A673 (cell line): ENCODE data around the gene IARS2. TPM values are rescaled to one million over a fixed set of nuclear protein-coding genes. Genes with fewer than 3 reads are reported as not detected.
"Not testable (repeated sequence)": the region's sequence is repeated elsewhere in the genome, so short reads cannot be mapped to it uniquely, and the experiment has no call there.

ENCODE experiments used
- BruUV-seq: library from RNA; stranded (reverse); fragments of 400-500 nt; replicated peaks from 2 replicates; lab custom pipeline; 2021; lab: Mats Ljungman, UMichigan
- CTCF ChIA-PET: fragments of 300-600 bp; sonication (Branson Sonifier 250); formaldehyde crosslinking; loops from one replicate; lab custom pipeline; 2022; ENCODE audit warnings: antibody characterized with exemption; lab: Charles Lee
- POLR2A ChIA-PET: fragments of 300-600 bp; sonication (Branson Sonifier 250); formaldehyde crosslinking; loops from one replicate; lab custom pipeline; 2022; ENCODE audit warnings: antibody characterized with exemption; ENCODE audit not compliant: low non-redundant PET; lab: Charles Lee
- DNase-seq: peaks from one replicate; pipeline ENCODE4 v3.0.0-alpha.2; 2015; ENCODE audit warnings: low spot score
- H3K27ac ChIP-seq: fragments of 200-600 bp; sonication (generic); 2 replicates; pipeline ENCODE4 v1.5.1; 2016; ENCODE audit warnings: mixed run types, low read depth, mild to moderate bottlenecking, mixed read lengths, antibody characterized with exemption, low read length; ENCODE audit not compliant: poor library complexity, severe bottlenecking
- H3K27me3 ChIP-seq: fragments of 200-600 bp; sonication (generic); replicated peaks from 2 replicates; pipeline ENCODE4 v1.6.1; 2017; ENCODE audit warnings: mixed run types, low read depth, mild to moderate bottlenecking, mixed read lengths, antibody characterized with exemption, low read length; ENCODE audit not compliant: insufficient read depth, poor library complexity
- H3K36me3 ChIP-seq: fragments of 200-600 bp; sonication (generic); 2 replicates; pipeline ENCODE4 v1.6.1; 2016; ENCODE audit warnings: mixed run types, mild to moderate bottlenecking, mixed read lengths, antibody characterized with exemption, low read length; ENCODE audit not compliant: insufficient read depth, poor library complexity, severe bottlenecking
- H3K4me1 ChIP-seq: fragments of 200-600 bp; sonication (generic); 2 replicates; pipeline ENCODE4 v1.6.1; 2017; ENCODE audit warnings: mixed run types, mild to moderate bottlenecking, mixed read lengths, antibody characterized with exemption, low read length; ENCODE audit not compliant: insufficient read depth, poor library complexity, severe bottlenecking
- H3K4me3 ChIP-seq: fragments of 200-600 bp; sonication (generic); 2 replicates; pipeline ENCODE4 v1.5.1; 2016; ENCODE audit warnings: low read depth, mixed run types, mild to moderate bottlenecking, mixed read lengths, low read length; ENCODE audit not compliant: poor library complexity, severe bottlenecking
- H3K9me3 ChIP-seq: fragments of 200-600 bp; sonication (generic); 2 replicates; pipeline ENCODE4 v1.6.1; 2016; ENCODE audit warnings: mixed run types, low read depth, mild to moderate bottlenecking, mixed read lengths, antibody characterized with exemption, low read length; ENCODE audit not compliant: poor library complexity, severe bottlenecking
- CTCF ChIP-seq: fragments of 300-800, 200-600 bp; sonication (generic); conservative IDR thresholded peaks from 2 replicates; pipeline ENCODE4 v1.5.1; 2017; ENCODE audit warnings: low read depth, mild to moderate bottlenecking, antibody characterized with exemption, low read length, moderate library complexity, mixed read lengths
- EZH2 ChIP-seq: fragments of 200-600 bp; sonication (generic); IDR thresholded peaks from 2 replicates; pipeline ENCODE4 v1.6.1; 2017; ENCODE audit warnings: borderline replicate concordance, low read depth, mild to moderate bottlenecking, mixed read lengths, antibody characterized with exemption, low read length; ENCODE audit not compliant: poor library complexity, severe bottlenecking
- intact Hi-C: fragments of 100-400 bp; cut with micrococcal nuclease; formaldehyde crosslinking; loops from one replicate; pipeline ENCODE4 v1.10.0; 2022; ENCODE audit not compliant: unreplicated experiment
- total RNA-seq: library from RNA; stranded (reverse); gene quantifications from 2 replicates; pipeline ENCODE4 v1.2.3, GENCODE V29; 2021

IARS2 gene
- total RNA-seq, 1 experiment from 2014 or later: 80.5 TPM

GRCh38 chr1:220156620-220157146 is 62.8 kb downstream of the IARS2 start:
- Histone ChIP-seq H3K27ac (no peak overlapping the region), H3K4me3 (no peak overlapping the region), H3K4me1 (no peaks in the 10 kb centered on the region), H3K27me3 (no peaks in the 10 kb centered on the region), H3K9me3 (no peaks in the 10 kb centered on the region), H3K36me3 (peaks cover 17% of the 10 kb centered on the region)
- DNase-seq: no peak
- BruUV-seq: no TSS peak
- ChIA-PET POLR2A (no interaction called here), CTCF (no interaction called here)
- intact Hi-C loops: no loop called here
- no peak for TF ChIP-seq EZH2
- TF ChIP-seq CTCF: no peak

- DNase-seq: no peak
- BruUV-seq: no TSS peak
- intact Hi-C loops: no loop called here
- POLR2A ChIA-PET: no interaction called here
- H3K36me3 ChIP-seq: peaks cover 14% of the 10 kb centered on the region
- CTCF ChIA-PET: no interaction called here
- no peaks in the 10 kb centered on the region for H3K27me3 ChIP-seq
- H3K4me3 ChIP-seq: no peak overlapping the region
- no peak overlapping the region for H3K27ac ChIP-seq
- TF ChIP-seq CTCF (no peak), EZH2 (no peak)
- no peaks in the 10 kb centered on the region for H3K9me3 ChIP-seq
- no peaks in the 10 kb centered on the region for H3K4me1 ChIP-seq
Measured at GRCh38 chr1:220157738-220158137, 63.8 kb downstream of the IARS2 start.

GRCh38 chr1:220158530-220158929 is 64.6 kb downstream of the IARS2 start:
- intact Hi-C loops, DNase-seq, H3K27ac ChIP-seq, H3K4me1 ChIP-seq, H3K9me3 ChIP-seq, CTCF ChIA-PET, POLR2A ChIA-PET, BruUV-seq, H3K27me3 ChIP-seq, H3K4me3 ChIP-seq: not testable (repeated sequence)
- peaks cover 14% of the 10 kb centered on the region for H3K36me3 ChIP-seq

- H3K9me3 ChIP-seq: no peaks in the 10 kb centered on the region
- H3K4me3 ChIP-seq: no peak overlapping the region
- CTCF ChIA-PET: no interaction called here
- BruUV-seq: no TSS peak
- TF ChIP-seq CTCF (no peak), EZH2 (no peak)
- POLR2A ChIA-PET: no interaction called here
- H3K36me3 ChIP-seq: peaks cover 14% of the 10 kb centered on the region
- no peaks in the 10 kb centered on the region for H3K27me3 ChIP-seq
- H3K4me1 ChIP-seq: no peaks in the 10 kb centered on the region
- intact Hi-C loops: no loop called here
- no peak for DNase-seq
- H3K27ac ChIP-seq: no peak overlapping the region
Measured at GRCh38 chr1:220159041-220159440, 65.1 kb downstream of the IARS2 start.
